HCT116 (cell line): Measurements from ENCODE around the gene NF1. TPM values are rescaled to one million over a fixed set of nuclear protein-coding genes. Genes with fewer than 3 reads are reported as not detected.

Experiments used
- ATAC-seq: fragments of 200-7000 bp; cut with Tn5 transposase; 2 replicates; pipeline ENCODE4 v1.9.1; 2020; ENCODE audit warnings: mild to moderate bottlenecking, moderate library complexity
- BruUV-seq: library from RNA; stranded (reverse); fragments of 400-500 nt; replicated peaks from 2 replicates; lab custom pipeline; 2021; lab: Mats Ljungman, UMichigan
- CTCF ChIA-PET: fragments of 300-600 bp; sonication (Branson Sonifier 250); formaldehyde crosslinking; loops from one replicate; lab custom pipeline; 2021; ENCODE audit warnings: antibody characterized with exemption; lab: Charles Lee
- POLR2A ChIA-PET: fragments of 300-600, 350-600 bp; sonication (Branson Sonifier 250); formaldehyde crosslinking; loops from one replicate; lab custom pipeline; 2021; ENCODE audit warnings: antibody characterized with exemption; lab: Charles Lee
- RAD21 ChIA-PET, 2 experiments: fragments of 300-600 bp; sonication (Branson Sonifier 250); formaldehyde crosslinking; loops; one replicate each; lab custom pipeline; 2023; ENCODE audit warnings: low total read pairs in 2 of 2; ENCODE audit not compliant: uncharacterized antibody in 2 of 2, unreplicated experiment in 2 of 2, low non-redundant PET in 1 of 2; lab: Charles Lee
- DNase-seq: peaks from one replicate; pipeline ENCODE4 v3.0.0-alpha.2; 2010; ENCODE audit warnings: low read depth, low spot score
- H2AFZ ChIP-seq: fragments of 200-600 bp; shearing (Covaris generic), sonication (generic); 2 replicates; pipeline ENCODE4 v1.6.1; 2017; ENCODE audit warnings: low read depth, mixed run types, mixed read lengths, antibody characterized with exemption, low read length; ENCODE audit not compliant: poor library complexity, severe bottlenecking
- H3K27ac ChIP-seq: 2 replicates; pipeline ENCODE4 v1.5.1; 2012; ENCODE audit warnings: low read depth, low read length
- H3K27me3 ChIP-seq: fragments of 200-600 bp; sonication (generic); 2 replicates; pipeline ENCODE4 v1.6.1; 2016; ENCODE audit warnings: mixed run types, low read length, mixed read lengths; ENCODE audit not compliant: insufficient read depth
- H3K36me3 ChIP-seq, 2 experiments: fragments of 200-500 bp in 1 of 2; fragments of 200-600 bp in 1 of 2; sonication (Bioruptor generic) in 1 of 2; sonication (generic) in 1 of 2; 2 replicates each; pipeline versions ENCODE4 v1.5.1 to v1.6.1; 2014 to 2016; ENCODE audit warnings: low read length in 2 of 2, inconsistent platforms in 1 of 2, mixed read lengths in 1 of 2, mixed run types in 1 of 2; ENCODE audit not compliant: insufficient read depth in 2 of 2, control insufficient read depth in 1 of 2
- H3K4me1 ChIP-seq, 2 experiments: fragments of 200-600 bp in 1 of 2; sonication (generic) in 1 of 2; 2 replicates each; pipeline versions ENCODE4 v1.5.1 to v1.6.1; 2012 to 2017; ENCODE audit warnings: low read length in 2 of 2, inconsistent platforms in 1 of 2, mild to moderate bottlenecking in 1 of 2, mixed read lengths in 1 of 2, mixed run types in 1 of 2, moderate library complexity in 1 of 2; ENCODE audit not compliant: insufficient read depth in 2 of 2, control insufficient read depth in 1 of 2
- H3K4me2 ChIP-seq: fragments of 200-600 bp; sonication (generic); 2 replicates; pipeline ENCODE4 v1.6.1; 2017; ENCODE audit warnings: mixed run types, low read length, mixed read lengths
- H3K4me3 ChIP-seq, 2 experiments: fragments of 200-600 bp in 1 of 2; sonication (generic) in 1 of 2; replicated peaks in 1 of 2; 2 replicates each; pipeline ENCODE4 v1.5.1; 2011 to 2016; ENCODE audit warnings: low read length in 2 of 2, control low read depth in 1 of 2, low read depth in 1 of 2, mild to moderate bottlenecking in 1 of 2, mixed read lengths in 1 of 2, mixed run types in 1 of 2
- H3K79me2 ChIP-seq: fragments of 200-600 bp; sonication (generic); 2 replicates; pipeline ENCODE4 v1.6.1; 2017; ENCODE audit warnings: mild to moderate bottlenecking, mixed run types, low read length, moderate library complexity, mixed read lengths; ENCODE audit not compliant: insufficient read depth
- H3K9ac ChIP-seq: fragments of 200-600 bp; sonication (generic); 2 replicates; pipeline ENCODE4 v1.6.1; 2016; ENCODE audit warnings: low read length, mixed read lengths
- H3K9me2 ChIP-seq: fragments of 200-600 bp; sonication (generic), shearing (Covaris generic); 2 replicates; pipeline ENCODE4 v1.6.1; 2017; ENCODE audit warnings: mixed run types, mild to moderate bottlenecking, moderate library complexity; ENCODE audit not compliant: insufficient read depth
- H3K9me3 ChIP-seq, 2 experiments: fragments of 200-500 bp in 1 of 2; fragments of 200-600 bp in 1 of 2; sonication (Bioruptor generic) in 1 of 2; sonication (generic) in 1 of 2; 2 replicates each; pipeline ENCODE4 v1.6.1; 2014 to 2017; ENCODE audit warnings: low read length in 2 of 2, mixed read lengths in 2 of 2, inconsistent platforms in 1 of 2, low read depth in 1 of 2, mild to moderate bottlenecking in 1 of 2, mixed run types in 1 of 2, moderate library complexity in 1 of 2; ENCODE audit not compliant: control insufficient read depth in 1 of 2, insufficient read depth in 1 of 2
- H4K20me1 ChIP-seq: fragments of 200-600 bp; sonication (generic), shearing (Covaris generic); 2 replicates; pipeline ENCODE4 v1.6.1; 2017; ENCODE audit warnings: mixed run types, mild to moderate bottlenecking, moderate library complexity; ENCODE audit not compliant: insufficient read depth
- ATF3 ChIP-seq: IDR thresholded peaks from 2 replicates; pipeline ENCODE4 v1.6.1; 2012
- CBX3 ChIP-seq: IDR thresholded peaks from 2 replicates; pipeline ENCODE4 v1.6.1; 2012; ENCODE audit warnings: low read depth
- EGR1 ChIP-seq: IDR thresholded peaks from 2 replicates; pipeline ENCODE4 v1.6.1; 2012; ENCODE audit warnings: low read depth
- EZH2 ChIP-seq: fragments of 200-600 bp; sonication (generic); IDR thresholded peaks from 2 replicates; pipeline ENCODE4 v1.6.1; 2017; ENCODE audit warnings: antibody characterized with exemption, mixed run types
- FOSL1 ChIP-seq: IDR thresholded peaks from 2 replicates; pipeline ENCODE4 v1.6.1; 2012; ENCODE audit warnings: low read depth
- MAX ChIP-seq: IDR thresholded peaks from 2 replicates; pipeline ENCODE4 v1.6.1; 2012
- POLR2AphosphoS5 ChIP-seq: IDR thresholded peaks from 2 replicates; pipeline ENCODE4 v1.6.1; 2011; ENCODE audit warnings: mild to moderate bottlenecking, low read depth, low read length, moderate library complexity
- RAD21 ChIP-seq: IDR thresholded peaks from 2 replicates; pipeline ENCODE4 v1.6.1; 2012; ENCODE audit warnings: low read depth, mild to moderate bottlenecking
- SIN3A ChIP-seq: IDR thresholded peaks from 2 replicates; pipeline ENCODE4 v1.6.1; 2012; ENCODE audit warnings: low read depth
- SP1 ChIP-seq: IDR thresholded peaks from 2 replicates; pipeline ENCODE4 v1.6.1; 2012; ENCODE audit warnings: low read depth
- SRF ChIP-seq: IDR thresholded peaks from 2 replicates; pipeline ENCODE4 v1.6.1; 2012; ENCODE audit warnings: low read depth
- TCF7L2 ChIP-seq: IDR thresholded peaks from 2 replicates; pipeline ENCODE4 v1.7.0; 2011; ENCODE audit warnings: borderline replicate concordance, inconsistent platforms; ENCODE audit not compliant: insufficient read depth, insufficient read length; ENCODE audit errors: extremely low read depth
- ZNF274 ChIP-seq: fragments of 200-500 bp; sonication (Bioruptor generic); IDR thresholded peaks from 2 replicates; pipeline ENCODE4 v1.6.1; 2014; ENCODE audit warnings: mild to moderate bottlenecking, low read depth, low read length, inconsistent platforms
- intact Hi-C: fragments of 100-400 bp; cut with micrococcal nuclease; formaldehyde crosslinking; loops from 2 replicates; pipeline ENCODE4 v1.10.0; 2022
- total RNA-seq: library from RNA; stranded (reverse); gene quantifications from one replicate; pipeline ENCODE4 v1.2.1, GENCODE V29; 2021; ENCODE audit not compliant: unreplicated experiment
- TF ChIP-seq, protein P1 (sequence below), 3 experiments: fragments of 200-600 bp in 1 of 3; sonication (generic) in 1 of 3; IDR thresholded peaks in 2 of 3; conservative IDR thresholded peaks in 1 of 3; 2 replicates each; pipeline ENCODE4 v1.5.1; 2012 to 2017; ENCODE audit warnings: low read depth in 2 of 3, low read length in 2 of 3, antibody characterized with exemption in 1 of 3, borderline replicate concordance in 1 of 3, control low read depth in 1 of 3, mild to moderate bottlenecking in 1 of 3, mixed read lengths in 1 of 3, mixed run types in 1 of 3, moderate library complexity in 1 of 3; ENCODE audit not compliant: insufficient read depth in 1 of 3

NF1 gene
- total RNA-seq, 1 experiment from 2014 or later: 20.8 TPM

DNA sequence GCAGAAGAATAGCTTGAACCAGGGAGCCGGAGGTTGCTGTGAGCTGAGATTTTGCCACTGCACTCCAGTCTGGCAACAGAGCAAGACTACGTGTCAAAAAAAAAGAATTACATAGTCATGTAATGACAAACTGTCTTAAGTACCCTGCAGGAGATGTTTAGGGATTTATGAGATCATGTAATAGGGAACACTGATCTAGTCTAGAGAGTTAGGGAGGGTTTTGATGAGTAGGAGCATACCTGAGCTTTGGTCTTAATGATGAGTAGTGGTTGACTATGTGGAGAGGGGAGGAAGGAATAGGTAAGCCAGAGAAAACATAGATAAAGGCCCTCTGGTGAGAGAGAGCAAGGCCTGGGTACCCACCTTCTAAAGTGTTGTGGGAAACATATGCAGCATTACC, 30.1 kb upstream of the NF1 start:
- no peak overlapping the region for H3K27ac ChIP-seq
- no peaks in the 10 kb centered on the region for H3K9me2 ChIP-seq
- H2AFZ ChIP-seq: no peak overlapping the region
- peaks cover 14 to 18% of the 10 kb centered on the region in 2 experiments for H3K4me1 ChIP-seq
- H3K79me2 ChIP-seq: no peaks in the 10 kb centered on the region
- H3K9me3 ChIP-seq: no peaks in the 10 kb centered on the region
- TF ChIP-seq SIN3A (no peak), EGR1 (no peak), POLR2AphosphoS5 (no peak), EZH2 (no peak), FOSL1 (no peak), SRF (no peak), ATF3 (no peak), ZNF274 (no peak), CBX3 (no peak), TCF7L2 (no peak), SP1 (no peak), RAD21 (no peak), MAX (no peak)
- TF ChIP-seq, protein P1, sequence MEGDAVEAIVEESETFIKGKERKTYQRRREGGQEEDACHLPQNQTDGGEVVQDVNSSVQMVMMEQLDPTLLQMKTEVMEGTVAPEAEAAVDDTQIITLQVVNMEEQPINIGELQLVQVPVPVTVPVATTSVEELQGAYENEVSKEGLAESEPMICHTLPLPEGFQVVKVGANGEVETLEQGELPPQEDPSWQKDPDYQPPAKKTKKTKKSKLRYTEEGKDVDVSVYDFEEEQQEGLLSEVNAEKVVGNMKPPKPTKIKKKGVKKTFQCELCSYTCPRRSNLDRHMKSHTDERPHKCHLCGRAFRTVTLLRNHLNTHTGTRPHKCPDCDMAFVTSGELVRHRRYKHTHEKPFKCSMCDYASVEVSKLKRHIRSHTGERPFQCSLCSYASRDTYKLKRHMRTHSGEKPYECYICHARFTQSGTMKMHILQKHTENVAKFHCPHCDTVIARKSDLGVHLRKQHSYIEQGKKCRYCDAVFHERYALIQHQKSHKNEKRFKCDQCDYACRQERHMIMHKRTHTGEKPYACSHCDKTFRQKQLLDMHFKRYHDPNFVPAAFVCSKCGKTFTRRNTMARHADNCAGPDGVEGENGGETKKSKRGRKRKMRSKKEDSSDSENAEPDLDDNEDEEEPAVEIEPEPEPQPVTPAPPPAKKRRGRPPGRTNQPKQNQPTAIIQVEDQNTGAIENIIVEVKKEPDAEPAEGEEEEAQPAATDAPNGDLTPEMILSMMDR (IDR thresholded peaks at IDR 0.05 in 2 of 3, conservative IDR thresholded peaks at IDR 0.05 in 1 of 3; ENCODE audit: borderline replicate concordance in 1 of 3, insufficient read depth in 1 of 3, low read depth in 2 of 3, low read length in 2 of 3): no peak
- ChIA-PET POLR2A (interaction anchor here (0.6 to 1.8 kb wide), 2 partner anchors 17 to 30 kb away, joined by 3 to 6 read pairs; partner anchors contain the start of gene NF1), RAD21 (no interaction called here), CTCF (interaction anchor here (0.6 kb wide), 1 partner anchor 11 kb away, joined by 3 read pairs; no protein-coding TSS in a partner anchor)
- DNase-seq: no peak
- BruUV-seq: no TSS peak
- H3K36me3 ChIP-seq: no peaks in the 10 kb centered on the region
- H3K4me3 ChIP-seq: no peak overlapping the region
- no peaks in the 10 kb centered on the region for H3K27me3 ChIP-seq
- intact Hi-C loops: no loop called here
- no peak for ATAC-seq
- no peaks in the 10 kb centered on the region for H4K20me1 ChIP-seq
- no peak overlapping the region for H3K9ac ChIP-seq
- H3K4me2 ChIP-seq: no peak overlapping the region
